Psoas muscle (tissue), 8 donors: ENCODE data around the gene CCDC40. TPM values are rescaled to one million over a fixed set of nuclear protein-coding genes. Genes with fewer than 3 reads are reported as not detected.

ENCODE experiments used
- ATAC-seq, 4 donors: fragments of 200-7000 bp; cut with Tn5 transposase; one replicate each; pipeline ENCODE4 v1.9.1; 2020; ENCODE audit warnings: moderate library complexity in 3 of 4, mild to moderate bottlenecking in 2 of 4
- DNase-seq, 2 donors: peaks; one replicate each; pipeline ENCODE4 v3.0.0-alpha.2; 2020
- H3K27ac ChIP-seq: fragments of 200-600 bp; one replicate; pipeline ENCODE4 v1.8.0; 2022
- H3K27me3 ChIP-seq, 3 donors: fragments of 200-600 bp in 1 of 3; one replicate each; pipeline versions ENCODE4 v1.6.1 to v1.8.0; 2013 to 2022; ENCODE audit warnings: low read length in 2 of 3, mild to moderate bottlenecking in 2 of 3, moderate library complexity in 1 of 3; ENCODE audit not compliant: insufficient read depth in 3 of 3
- H3K36me3 ChIP-seq, 2 donors: fragments of 200-600 bp in 1 of 2; one replicate each; pipeline versions ENCODE4 v1.6.1 to v1.8.0; 2013 to 2022; ENCODE audit warnings: low read depth in 1 of 2, mild to moderate bottlenecking in 1 of 2, moderate library complexity in 1 of 2; ENCODE audit not compliant: insufficient read depth in 1 of 2
- H3K4me1 ChIP-seq: fragments of 200-600 bp; one replicate; pipeline ENCODE4 v1.8.0; 2022
- H3K4me3 ChIP-seq: fragments of 200-600 bp; one replicate; pipeline ENCODE4 v1.8.0; 2022; ENCODE audit warnings: mild to moderate bottlenecking
- H3K9me3 ChIP-seq: fragments of 200-600 bp; one replicate; pipeline ENCODE4 v1.8.0; 2022
- WGBS, 3 donors: extraction: QIAGEN DNeasy Blood & Tissue Kit; methylation state at CpG; one replicate each; pipeline versions ENCODE4 v1.1.6 to v1.1.7; 2013; 5-methylcytosine and 5-hydroxymethylcytosine counted together
- intact Hi-C, 2 donors: fragments of 100-400 bp; cut with DNase I; formaldehyde crosslinking; loops; one replicate each; pipeline versions ENCODE4 v1.11.0 to v1.14.2; 2022
- polyA plus RNA-seq, 3 donors: library from polyadenylated mRNA; stranded (reverse); fragments of 200-250 nt; gene quantifications; one replicate each; pipeline ENCODE4 v1.2.3, GENCODE V29; 2013
- total RNA-seq, 4 donors: library from RNA; stranded (reverse); fragmentation: NEBNext Ultra II Directional in 2 of 4; extraction: Animal tissue kit (Norgen Biotek cat#: 25700) in 2 of 4; gene quantifications; one replicate each; pipeline versions ENCODE4 v1.2.1 to v1.2.4, GENCODE V29; 2021 to 2023
- TF ChIP-seq, protein P1 (sequence below): fragments of 200-600 bp; IDR thresholded peaks from one replicate; pipeline ENCODE4 v1.8.0; 2022; ENCODE audit warnings: antibody characterized with exemption
- donor health status: healthy with polysubstance abuse.
- donor health status: DM: no; HTN: no; CAD: no; lungs with moderate emphysema.
- donor health status: Bipolar disorder and iron deficiency.
- donor health status: healthy.
- donor health status: DM: yes; HTN: yes; CAD: no.
- donor health status: DM: no; HTN: no; CAD: no.
- donor health status: DM: no; HTN: no; CAD: no.
- donor health status: DM: yes; HTN: yes; CAD: no.

Gene CCDC40
- total and polyA plus RNA-seq, 7 donors = 0.51 to 1.9 (median 1.4) TPM

DNA sequence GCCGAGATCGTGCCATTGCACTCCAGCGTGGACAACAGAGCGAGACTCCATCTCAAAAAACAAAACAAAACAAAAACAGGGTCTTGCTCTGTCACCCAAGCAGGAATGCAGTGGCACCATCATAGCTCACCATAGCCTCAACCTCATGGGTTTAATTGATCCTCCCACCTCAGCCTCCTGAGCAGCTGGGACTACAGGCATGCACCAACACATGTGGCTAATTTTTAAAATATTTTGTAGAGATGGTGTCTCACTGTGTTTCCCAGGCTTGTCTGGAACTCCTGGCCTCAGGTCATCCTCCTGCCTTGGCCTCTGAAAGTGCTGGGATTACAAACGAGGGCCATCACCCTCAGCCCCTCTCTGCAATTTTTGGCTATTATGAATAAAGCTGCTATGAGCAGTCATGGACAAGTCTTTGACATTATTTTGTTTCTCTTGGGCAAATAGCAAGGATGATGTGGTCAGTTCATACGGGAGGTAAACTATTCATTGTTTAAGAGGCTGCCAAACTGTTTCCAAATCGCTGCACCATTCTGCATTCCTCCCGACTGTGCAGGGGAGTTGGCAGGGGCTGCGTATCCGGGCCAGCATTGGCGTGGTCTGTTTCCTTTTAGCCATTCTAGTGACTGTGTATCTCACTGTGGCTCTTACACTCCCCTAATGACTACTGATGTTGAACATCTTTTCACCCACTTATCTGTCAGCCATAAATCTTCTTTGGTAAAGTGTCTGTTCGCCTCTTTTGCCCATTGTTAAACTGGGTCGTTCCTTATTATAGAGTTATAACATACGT is 89.4 kb downstream of the CCDC40 start:
- TF ChIP-seq, protein P1, sequence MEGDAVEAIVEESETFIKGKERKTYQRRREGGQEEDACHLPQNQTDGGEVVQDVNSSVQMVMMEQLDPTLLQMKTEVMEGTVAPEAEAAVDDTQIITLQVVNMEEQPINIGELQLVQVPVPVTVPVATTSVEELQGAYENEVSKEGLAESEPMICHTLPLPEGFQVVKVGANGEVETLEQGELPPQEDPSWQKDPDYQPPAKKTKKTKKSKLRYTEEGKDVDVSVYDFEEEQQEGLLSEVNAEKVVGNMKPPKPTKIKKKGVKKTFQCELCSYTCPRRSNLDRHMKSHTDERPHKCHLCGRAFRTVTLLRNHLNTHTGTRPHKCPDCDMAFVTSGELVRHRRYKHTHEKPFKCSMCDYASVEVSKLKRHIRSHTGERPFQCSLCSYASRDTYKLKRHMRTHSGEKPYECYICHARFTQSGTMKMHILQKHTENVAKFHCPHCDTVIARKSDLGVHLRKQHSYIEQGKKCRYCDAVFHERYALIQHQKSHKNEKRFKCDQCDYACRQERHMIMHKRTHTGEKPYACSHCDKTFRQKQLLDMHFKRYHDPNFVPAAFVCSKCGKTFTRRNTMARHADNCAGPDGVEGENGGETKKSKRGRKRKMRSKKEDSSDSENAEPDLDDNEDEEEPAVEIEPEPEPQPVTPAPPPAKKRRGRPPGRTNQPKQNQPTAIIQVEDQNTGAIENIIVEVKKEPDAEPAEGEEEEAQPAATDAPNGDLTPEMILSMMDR = no peak
- Histone ChIP-seq H3K27me3 (peaks cover 0 to 2% (median 0%) of the 10 kb centered on the region in 3 donors), H3K4me3 (no peak overlapping the region), H3K36me3 (no peaks in the 10 kb centered on the region), H3K4me1 (no peaks in the 10 kb centered on the region), H3K9me3 (no peaks in the 10 kb centered on the region), H3K27ac (no peak overlapping the region)
- ATAC-seq = no peak
- intact Hi-C loops = no loop called here
- WGBS, 3 donors = 60 to 62% (median 61%) methylated on average over 14 of the region's 14 CpGs
- DNase-seq = no peak

- Histone ChIP-seq H3K4me3 (no peak overlapping the region), H3K9me3 (no peaks in the 10 kb centered on the region), H3K27ac (no peak overlapping the region), H3K36me3 (no peaks in the 10 kb centered on the region), H3K27me3 (peaks cover 0 to 2% (median 0%) of the 10 kb centered on the region in 3 donors), H3K4me1 (no peaks in the 10 kb centered on the region)
- intact Hi-C loops = no loop called here
- 60 to 76% (median 67%) methylated on average over 3 of the region's 3 CpGs for WGBS, 3 donors
- TF ChIP-seq, protein P1 = no peak
- no peak for DNase-seq
- no peak for ATAC-seq
Observed at GRCh38 chr17:80126449-80126715, 89.9 kb downstream of the CCDC40 start.

DNA sequence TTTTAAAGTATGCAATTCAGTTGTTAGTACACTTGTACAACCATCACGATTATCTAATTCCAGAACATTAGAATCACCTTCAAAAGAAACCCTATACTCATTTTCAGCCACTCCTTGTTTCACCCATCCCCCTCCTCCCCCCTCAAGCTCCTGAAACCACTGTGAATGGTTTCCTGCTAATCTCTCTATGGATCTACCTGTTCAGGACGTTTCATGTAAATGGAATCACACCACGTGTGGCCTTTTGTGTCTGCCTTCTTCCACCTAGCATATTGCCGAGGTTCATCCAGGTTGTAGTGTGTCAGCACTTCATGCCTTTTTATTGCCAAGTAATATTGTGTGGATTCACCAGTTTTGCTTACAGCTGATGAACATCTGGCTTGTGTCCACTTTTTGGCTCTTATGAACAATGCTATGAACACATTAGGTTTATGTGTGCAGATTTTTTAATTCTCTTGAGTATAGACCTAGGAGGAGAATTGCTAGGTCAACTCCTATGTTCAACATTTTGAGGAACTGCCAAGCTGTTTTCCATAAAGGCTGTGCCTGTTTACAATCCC is 92.6 kb downstream of the CCDC40 start:
- Histone ChIP-seq H3K4me3 (no peak overlapping the region), H3K27me3 (peaks cover 0 to 2% (median 0%) of the 10 kb centered on the region in 3 donors), H3K36me3 (peaks cover 6 to 16% of the 10 kb centered on the region in 2 donors), H3K9me3 (no peaks in the 10 kb centered on the region), H3K4me1 (no peaks in the 10 kb centered on the region), H3K27ac (no peak overlapping the region)
- ATAC-seq = no peak
- WGBS, 3 donors = 22 to 28% (median 23%) methylated on average over 4 of the region's 4 CpGs
- intact Hi-C loops = no loop called here
- TF ChIP-seq, protein P1 = no peak
- DNase-seq = no peak

DNA sequence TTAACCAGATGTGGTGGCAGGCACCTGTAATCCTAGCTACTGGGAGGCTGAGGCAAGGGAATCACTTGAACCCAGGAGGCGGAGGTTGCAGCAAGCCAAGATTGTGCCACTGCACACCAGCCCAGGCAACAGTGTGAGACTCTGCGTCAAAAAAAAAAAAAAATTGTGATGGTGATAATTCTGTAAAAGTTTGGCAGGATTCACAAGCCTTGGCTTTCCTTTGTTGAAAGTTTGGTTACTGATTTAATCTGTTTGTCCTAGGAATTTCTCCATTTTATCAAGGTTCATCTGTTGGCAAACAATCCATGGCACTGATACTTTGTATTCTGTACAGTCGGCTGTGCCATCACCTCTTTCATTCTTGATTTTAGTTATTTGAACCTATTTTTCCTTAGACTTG is 94.5 kb downstream of the CCDC40 start:
- intact Hi-C loops = loop anchor here in 1 of 2 donors (10.0 kb wide), 1 partner anchor 234 kb away; no protein-coding TSS in a partner anchor
- Histone ChIP-seq H3K4me3 (no peak overlapping the region), H3K9me3 (no peaks in the 10 kb centered on the region), H3K27ac (no peak overlapping the region), H3K4me1 (no peaks in the 10 kb centered on the region), H3K27me3 (no peaks in the 10 kb centered on the region), H3K36me3 (peaks cover 12 to 35% of the 10 kb centered on the region in 2 donors)
- WGBS, 3 donors = 72 to 93% (median 76%) methylated on average over 3 of the region's 3 CpGs
- ATAC-seq = no peak
- no peak for DNase-seq
- TF ChIP-seq, protein P1 = no peak
